Skin of body (tissue), 2 donors: ENCODE data around the gene LGALS7B. TPM values are rescaled to one million over a fixed set of nuclear protein-coding genes. Genes with fewer than 3 reads are reported as not detected.
"Not testable (repeated sequence)": the region's sequence is repeated elsewhere in the genome, so short reads cannot be mapped to it uniquely, and the experiment has no call there.

Source experiments
- DNase-seq: peaks from one replicate; lab custom pipeline; 2025; lab: John Stamatoyannopoulos, UW
- total RNA-seq: library from RNA; depleted of rRNA; stranded (reverse); fragments of >200 nt; gene quantifications from one replicate; pipeline ENCODE4 v1.2.3, GENCODE V29; 2014

LGALS7B gene
- 285 TPM for total RNA-seq

DNA sequence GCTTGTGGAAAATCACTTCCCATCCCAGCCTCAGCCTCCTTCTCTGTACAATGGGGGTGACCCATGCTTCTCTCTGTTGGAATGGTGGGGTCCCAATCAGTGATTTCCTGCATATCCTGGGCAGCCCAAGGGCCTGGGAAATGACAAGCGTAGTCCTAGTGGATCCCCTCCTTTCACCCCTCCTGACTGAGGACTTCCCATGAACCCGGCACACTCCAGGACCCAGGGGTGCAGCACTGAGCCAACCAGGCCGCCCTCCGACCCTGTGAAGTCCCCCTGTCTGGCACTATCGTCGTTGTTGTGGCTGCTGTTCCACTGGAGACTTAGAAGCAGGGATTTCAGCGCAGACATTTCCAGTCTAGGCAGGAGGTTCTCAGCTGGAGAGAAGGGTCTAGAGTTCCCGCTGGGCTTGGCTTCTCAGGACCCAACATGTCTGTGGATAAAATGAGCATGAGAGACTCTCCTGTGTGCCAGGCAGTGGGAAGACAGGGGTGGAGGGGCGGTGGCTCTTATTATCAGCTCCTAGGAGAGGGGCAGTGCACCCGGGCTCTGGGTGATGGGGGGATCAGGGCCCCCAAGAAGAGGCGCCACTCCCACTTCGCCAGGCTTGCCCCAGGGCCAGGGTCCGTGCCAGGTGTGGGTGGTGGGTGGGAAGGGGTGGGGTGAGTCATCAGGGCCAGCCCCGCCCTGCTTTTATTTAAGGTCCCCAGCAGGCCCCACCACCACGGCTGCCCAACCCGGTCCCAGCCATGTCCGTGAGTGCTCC, at the start of gene LGALS7B:
Gene LGALS7B (plus strand): TSS at position 723 of the 766 bp plus-strand sequence. CDS start 27 bp downstream, at position 750.
- DNase-seq = no peak

GRCh38 chr19:38739440-38740256, 49.4 kb upstream of the LGALS7B start:
- DNase-seq = no peak

GRCh38 chr19:38740257-38740592, 48.8 kb upstream of the LGALS7B start:
- DNase-seq = no peak

- no peak for DNase-seq
These were observed 48.1 kb upstream of the LGALS7B start for GRCh38 chr19:38740932-38741331.

GRCh38 chr19:38741670-38742069, 47.3 kb upstream of the LGALS7B start:
- DNase-seq = no peak

GRCh38 chr19:38742296-38742695, 46.7 kb upstream of the LGALS7B start:
- no peak for DNase-seq

- DNase-seq = no peak
These were observed 46.1 kb upstream of the LGALS7B start for GRCh38 chr19:38742906-38743305.

DNA sequence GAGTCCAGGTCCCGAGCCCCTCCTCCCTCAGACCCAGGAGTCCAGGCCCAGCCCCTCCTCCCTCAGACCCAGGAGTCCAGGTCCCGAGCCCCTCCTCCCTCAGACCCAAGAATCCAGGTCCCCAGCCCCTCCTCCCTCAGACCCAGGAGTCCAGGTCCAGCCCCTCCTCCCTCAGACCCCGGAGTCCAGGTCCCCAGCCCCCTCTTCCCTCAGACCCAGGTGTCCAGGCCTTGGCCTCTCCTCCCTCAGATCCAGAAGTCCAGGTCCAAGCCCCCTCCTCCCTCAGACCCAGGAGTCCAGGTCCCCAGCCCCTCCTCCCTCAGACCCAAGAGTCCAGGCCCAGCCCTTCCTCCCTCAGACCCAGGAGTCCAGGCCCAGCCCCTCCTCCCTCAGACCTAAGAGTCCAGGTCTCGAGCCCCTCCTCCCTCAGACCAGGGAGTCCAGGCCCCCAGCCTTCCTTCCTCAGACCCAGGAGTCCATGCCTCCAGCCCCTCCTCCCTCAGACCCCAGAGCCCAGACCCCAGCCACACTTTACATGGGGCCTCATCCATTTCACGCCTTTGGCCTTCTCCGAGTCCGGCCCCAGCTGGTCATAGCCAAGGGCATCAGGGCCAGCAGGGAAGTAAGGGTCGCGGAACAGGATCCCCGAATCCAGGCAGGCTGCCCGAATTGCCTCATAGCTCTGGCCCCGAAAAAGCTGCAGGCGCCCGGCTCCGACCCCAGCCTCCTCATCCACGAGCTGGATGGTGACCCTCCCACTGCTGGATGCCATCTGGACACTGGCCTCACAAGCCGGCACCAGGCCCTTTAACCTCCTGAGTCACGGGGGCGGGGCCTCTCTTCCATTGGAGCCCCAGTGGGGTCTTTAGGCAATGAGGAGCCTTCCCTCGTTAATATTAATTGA, 45.4 kb upstream of the LGALS7B start:
- DNase-seq = no peak

DNA sequence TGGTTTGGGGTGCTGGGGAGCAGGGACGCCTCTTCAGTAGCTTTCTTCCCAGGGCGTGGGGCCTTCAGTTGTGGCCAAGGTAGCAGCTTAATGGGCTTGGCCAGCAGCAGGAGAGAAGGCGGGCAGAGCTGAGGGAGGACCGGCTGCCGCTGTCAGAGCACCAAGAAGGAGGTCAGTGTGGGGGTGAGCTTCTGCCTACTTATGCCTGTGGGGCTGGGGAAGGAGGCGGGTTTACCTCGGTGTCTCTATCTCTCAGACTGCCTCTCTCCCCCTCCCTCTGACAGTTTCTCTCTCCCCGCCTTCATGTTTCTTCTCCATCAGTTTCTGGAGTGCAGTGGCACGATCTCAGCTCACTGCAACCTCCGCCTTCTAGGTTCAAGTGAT, 44.7 kb upstream of the LGALS7B start, which contains the start of gene CAPN12:
Gene CAPN12 (minus strand): TSS at position 177 of the 384 bp plus-strand sequence. CDS start 309 bp downstream, outside the sequence.
- no peak for DNase-seq

DNA sequence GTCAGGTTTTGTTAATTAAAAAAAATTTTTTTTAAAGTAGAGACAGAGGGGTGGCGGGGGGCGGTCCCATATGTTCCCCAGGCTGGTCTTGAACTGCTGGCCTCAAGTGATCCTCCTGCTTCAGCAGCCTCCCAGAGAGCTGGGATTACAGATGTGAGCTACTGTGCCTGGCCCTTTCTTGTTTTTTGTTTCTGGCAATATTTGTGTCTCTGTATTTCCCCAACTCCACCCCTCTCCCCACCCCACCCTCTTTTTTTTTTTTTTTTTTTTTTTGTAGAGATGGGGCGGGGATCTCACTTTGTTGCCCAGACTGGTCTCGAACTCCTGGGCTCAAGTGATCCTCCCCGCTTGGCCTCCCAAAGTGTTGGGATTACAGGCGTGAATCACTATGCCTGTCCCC, 44.1 kb upstream of the LGALS7B start:
- DNase-seq = no peak

DNA sequence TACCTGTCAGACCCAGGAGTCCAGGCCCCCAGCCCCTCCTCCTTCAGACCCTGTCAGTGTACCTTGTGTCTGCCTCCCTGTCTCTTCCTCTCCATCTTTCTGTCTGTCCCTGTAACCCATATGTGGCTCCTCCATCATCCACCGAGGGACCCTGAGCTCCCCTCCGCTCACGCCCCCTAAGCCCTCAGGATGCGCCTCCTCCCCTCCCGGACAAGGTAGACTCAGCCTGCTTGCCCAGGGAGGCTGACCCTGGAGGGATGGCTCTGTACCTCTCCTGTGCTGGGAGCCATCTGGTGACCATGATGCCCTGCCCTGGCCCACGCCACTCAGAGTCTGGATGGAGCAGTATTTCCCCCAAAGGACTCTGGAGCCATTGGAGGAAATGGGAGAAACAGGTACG, 43.7 kb upstream of the LGALS7B start:
- DNase-seq = no peak

DNA sequence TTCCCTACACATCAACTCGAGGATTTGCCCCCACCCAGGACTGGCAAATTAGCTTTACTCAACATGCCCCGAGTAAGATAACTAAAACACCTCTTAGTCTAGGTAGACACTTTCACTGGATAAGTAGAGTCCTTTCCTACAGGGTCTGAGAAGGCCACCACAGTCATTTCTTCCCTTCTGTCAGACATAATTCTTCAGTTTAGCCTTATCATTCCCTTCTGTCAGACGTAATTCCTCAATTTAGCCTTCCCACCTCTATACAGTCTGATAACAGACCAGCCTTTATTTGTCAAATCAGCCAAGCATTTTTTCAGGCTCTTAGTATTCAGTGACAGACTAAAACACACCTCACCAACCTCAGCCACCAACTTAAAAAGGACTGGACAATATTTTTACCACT, 35.2 kb upstream of the LGALS7B start:
- DNase-seq = not testable (repeated sequence)

DNA sequence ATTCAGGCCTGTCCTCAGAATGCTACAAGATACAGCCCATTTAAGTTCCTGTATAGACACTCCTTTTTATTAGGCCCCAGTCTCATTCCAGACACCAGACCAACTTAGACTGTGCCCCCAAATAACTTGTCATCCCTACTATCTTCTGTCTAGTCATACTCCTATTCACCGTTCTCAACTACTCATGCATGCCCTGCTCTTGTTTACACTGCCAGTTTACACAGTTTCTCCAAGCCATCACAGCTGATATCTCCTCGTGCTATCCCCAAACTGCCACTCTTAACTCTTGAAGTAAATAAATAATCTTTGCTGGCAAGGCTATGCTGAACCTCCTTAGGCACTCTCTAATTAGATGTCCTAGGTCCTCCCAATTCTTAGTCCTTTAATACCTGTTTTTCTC, 34.8 kb upstream of the LGALS7B start:
- not testable (repeated sequence) for DNase-seq

- DNase-seq = no peak
These were observed 29.4 kb upstream of the LGALS7B start for GRCh38 chr19:38759590-38760003.

DNA sequence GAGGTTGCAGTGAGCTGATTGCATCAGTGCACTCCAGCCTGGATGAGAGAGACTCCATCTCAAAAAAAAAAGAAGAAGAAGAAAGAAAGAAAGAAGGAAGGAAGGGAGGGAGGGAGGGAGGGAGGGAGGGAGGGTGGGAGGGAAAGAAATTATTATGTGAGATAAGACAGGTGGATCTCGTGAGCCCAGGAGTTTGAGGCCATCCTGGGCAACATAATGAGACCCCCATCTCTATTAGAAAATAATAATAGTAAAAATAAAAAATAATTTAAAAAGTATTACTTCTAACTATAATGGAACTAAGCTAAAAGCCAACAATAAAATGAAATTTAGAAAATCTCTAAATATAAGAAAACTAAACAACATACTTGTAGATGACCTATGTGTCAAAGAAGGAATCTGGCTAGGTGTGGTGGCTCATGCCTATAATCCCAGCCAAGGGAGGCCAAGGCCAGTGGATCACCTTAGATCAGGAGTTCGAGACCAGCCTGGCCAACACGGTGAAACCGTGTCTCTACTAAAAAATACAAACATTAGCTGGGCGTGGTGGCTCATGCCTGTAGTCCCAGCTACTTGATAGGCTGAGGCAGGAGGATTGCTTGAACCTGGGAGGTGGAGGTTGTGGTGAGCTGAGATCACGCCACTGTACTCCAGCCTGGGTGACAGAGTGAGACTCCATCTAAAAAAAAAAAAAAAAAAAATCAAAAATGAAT, 28.0 kb upstream of the LGALS7B start:
- not testable (repeated sequence) for DNase-seq

DNA sequence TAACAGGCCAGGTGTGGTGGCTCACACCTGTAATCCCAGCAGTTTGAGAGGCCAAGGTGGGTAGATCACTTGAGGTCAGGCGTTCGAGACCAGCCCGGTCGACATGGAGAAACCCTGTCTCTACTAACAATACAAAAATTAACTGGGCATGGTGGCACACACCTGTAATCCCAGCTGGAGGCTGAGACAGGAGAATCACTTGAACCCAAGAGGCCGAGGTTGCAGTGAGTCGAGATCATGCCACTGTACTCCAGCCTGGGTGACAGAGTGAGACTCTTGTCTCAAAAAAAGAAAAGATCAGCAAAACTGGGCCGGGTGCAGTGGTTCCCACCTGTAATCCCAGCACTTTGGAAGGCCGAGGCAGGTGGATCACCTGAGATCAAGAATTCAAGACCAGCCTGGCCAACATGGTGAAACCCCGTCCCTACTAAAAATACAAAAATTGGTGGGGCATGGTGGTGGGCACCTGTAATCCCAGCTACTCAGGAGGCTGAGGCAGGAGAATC, 27.1 kb upstream of the LGALS7B start:
- DNase-seq = not testable (repeated sequence)

DNA sequence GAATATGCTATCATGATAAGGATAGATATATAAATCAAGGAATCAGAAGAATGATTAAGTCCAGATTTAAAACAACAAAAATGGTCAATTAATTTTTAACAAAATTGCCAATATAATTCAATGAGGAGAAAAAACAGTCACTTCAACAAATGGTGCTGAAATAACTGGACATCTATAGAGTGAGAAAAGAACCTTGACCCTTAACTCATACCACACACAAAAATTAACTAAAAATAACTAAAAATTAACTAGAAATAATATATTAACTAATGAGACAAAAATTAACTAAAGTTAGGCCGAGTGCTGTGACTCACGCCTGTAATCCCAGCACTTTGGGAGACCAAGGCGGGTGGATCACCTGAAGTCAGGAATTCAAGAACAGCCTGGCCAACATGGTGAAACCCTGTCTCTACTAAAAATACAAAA, 25.2 kb upstream of the LGALS7B start:
- DNase-seq = no peak

- no peak for DNase-seq
These were observed 23.8 kb upstream of the LGALS7B start for GRCh38 chr19:38765214-38765613.

- no peak for DNase-seq
These were observed 22.5 kb upstream of the LGALS7B start for GRCh38 chr19:38766276-38767047.
